ENCODE measurements around the gene NR3C1.

The NR3C1 gene

DNA sequence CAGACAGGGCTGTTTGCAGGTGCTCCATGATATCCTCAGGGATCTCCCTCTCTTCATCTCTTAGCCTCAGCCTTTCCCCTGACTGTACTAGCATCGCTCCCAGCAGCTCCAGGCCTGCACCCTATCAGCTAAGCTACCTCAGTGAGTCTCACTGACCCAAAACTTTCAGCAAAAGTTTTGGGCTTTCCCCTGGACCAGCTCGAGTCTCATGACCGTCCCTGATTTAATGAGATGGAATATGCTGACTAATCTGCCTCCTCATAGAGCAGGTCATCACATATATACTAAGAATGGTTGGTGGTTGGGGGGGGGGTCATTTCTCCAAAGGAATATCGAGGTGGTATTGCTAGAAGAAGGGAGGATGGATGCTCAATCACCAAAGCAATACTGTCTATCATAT lies 151.5 kb downstream of the NR3C1 start:
- no peak for DNase-seq (ENCODE audit: low read depth)
- H3K4me3 ChIP-seq (ENCODE audit: control insufficient read depth, low read depth, low read length) = no peak overlapping the region
- TF ChIP-seq, protein P1, sequence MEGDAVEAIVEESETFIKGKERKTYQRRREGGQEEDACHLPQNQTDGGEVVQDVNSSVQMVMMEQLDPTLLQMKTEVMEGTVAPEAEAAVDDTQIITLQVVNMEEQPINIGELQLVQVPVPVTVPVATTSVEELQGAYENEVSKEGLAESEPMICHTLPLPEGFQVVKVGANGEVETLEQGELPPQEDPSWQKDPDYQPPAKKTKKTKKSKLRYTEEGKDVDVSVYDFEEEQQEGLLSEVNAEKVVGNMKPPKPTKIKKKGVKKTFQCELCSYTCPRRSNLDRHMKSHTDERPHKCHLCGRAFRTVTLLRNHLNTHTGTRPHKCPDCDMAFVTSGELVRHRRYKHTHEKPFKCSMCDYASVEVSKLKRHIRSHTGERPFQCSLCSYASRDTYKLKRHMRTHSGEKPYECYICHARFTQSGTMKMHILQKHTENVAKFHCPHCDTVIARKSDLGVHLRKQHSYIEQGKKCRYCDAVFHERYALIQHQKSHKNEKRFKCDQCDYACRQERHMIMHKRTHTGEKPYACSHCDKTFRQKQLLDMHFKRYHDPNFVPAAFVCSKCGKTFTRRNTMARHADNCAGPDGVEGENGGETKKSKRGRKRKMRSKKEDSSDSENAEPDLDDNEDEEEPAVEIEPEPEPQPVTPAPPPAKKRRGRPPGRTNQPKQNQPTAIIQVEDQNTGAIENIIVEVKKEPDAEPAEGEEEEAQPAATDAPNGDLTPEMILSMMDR (conservative IDR thresholded peaks at IDR 0.05; ENCODE audit: control insufficient read depth, insufficient read depth, low read depth, low read length) = no peak

DNA sequence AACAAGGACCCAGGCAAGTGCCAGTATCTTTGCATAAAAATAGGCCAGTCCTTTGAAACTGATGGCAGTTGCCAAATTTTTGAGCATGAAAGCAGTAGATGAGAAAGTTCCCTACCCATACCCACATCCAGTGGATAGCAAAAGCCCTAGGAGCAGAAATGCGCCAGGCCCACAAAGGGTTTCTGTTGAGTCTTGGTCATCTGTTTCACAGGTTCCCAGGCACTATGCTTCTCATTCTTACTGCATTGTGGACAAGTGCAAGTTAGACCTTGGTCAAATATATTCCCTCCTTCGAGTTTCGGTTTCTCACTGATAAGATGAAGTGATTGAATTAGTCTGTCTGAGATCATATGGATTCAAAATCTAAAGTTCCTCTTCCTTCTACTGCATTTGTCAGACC lies 152.3 kb downstream of the NR3C1 start:
- DNase-seq (ENCODE audit: low read depth) = no peak
- H3K4me3 ChIP-seq (ENCODE audit: control insufficient read depth, low read depth, low read length) = no peak overlapping the region

GRCh38 chr5:143249851-143250250 lies 153.6 kb downstream of the NR3C1 start:
- H3K4me3 ChIP-seq (ENCODE audit: control insufficient read depth, low read depth, low read length) = no peak overlapping the region
- no peak for DNase-seq (ENCODE audit: low read depth)
- TF ChIP-seq, protein P1 (conservative IDR thresholded peaks at IDR 0.05; ENCODE audit: control insufficient read depth, insufficient read depth, low read depth, low read length) = no peak

More for the DNA sequence above, 152.3 kb downstream of the NR3C1 start:
- TF ChIP-seq, protein P1 (conservative IDR thresholded peaks at IDR 0.05; ENCODE audit: control insufficient read depth, insufficient read depth, low read depth, low read length) = no peak

- DNase-seq (ENCODE audit: low read depth) = peak; percentile 86
- H3K4me3 ChIP-seq (ENCODE audit: control insufficient read depth, low read depth, low read length) = no peak overlapping the region
- TF ChIP-seq, protein P1 (conservative IDR thresholded peaks at IDR 0.05; ENCODE audit: control insufficient read depth, insufficient read depth, low read depth, low read length) = no peak
Measured at GRCh38 chr5:143248822-143249579, 154.5 kb downstream of the NR3C1 start.

DNA sequence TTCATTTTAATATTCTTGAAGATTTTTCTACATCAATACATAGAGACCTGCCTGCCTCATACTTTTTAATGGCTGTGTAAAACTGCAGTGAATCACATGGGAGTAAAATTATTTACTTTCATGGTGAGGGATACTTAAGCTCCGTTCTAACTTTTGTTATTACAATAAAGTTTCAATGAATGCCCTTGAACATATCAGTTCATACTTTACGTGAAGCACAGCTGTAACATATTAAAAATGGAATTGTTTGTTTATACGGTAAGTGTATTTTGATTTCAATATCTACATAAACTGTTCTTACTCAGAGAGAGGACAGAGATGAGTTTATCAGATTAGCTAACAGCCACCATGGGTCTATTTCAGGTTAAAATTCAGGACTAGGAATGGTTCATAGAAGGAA lies 155.1 kb downstream of the NR3C1 start:
- H3K4me3 ChIP-seq (ENCODE audit: control insufficient read depth, low read depth, low read length) = no peak overlapping the region
- TF ChIP-seq, protein P1 (conservative IDR thresholded peaks at IDR 0.05; ENCODE audit: control insufficient read depth, insufficient read depth, low read depth, low read length) = no peak
- DNase-seq (ENCODE audit: low read depth) = no peak

- TF ChIP-seq, protein P1 (conservative IDR thresholded peaks at IDR 0.05; ENCODE audit: control insufficient read depth, insufficient read depth, low read depth, low read length) = no peak
- no peak overlapping the region for H3K4me3 ChIP-seq (ENCODE audit: control insufficient read depth, low read depth, low read length)
- no peak for DNase-seq (ENCODE audit: low read depth)
Measured at GRCh38 chr5:143247134-143247815, 156.2 kb downstream of the NR3C1 start.

Measured in fibroblast of mammary gland (primary cell).